SJSA1 (cell line): ENCODE data around the gene PARPBP. TPM values are rescaled to one million over a fixed set of nuclear protein-coding genes. Genes with fewer than 3 reads are reported as not detected.
"Not testable (repeated sequence)": the region's sequence is repeated elsewhere in the genome, so short reads cannot be mapped to it uniquely, and the experiment has no call there.

Experiments
- DNase-seq, 2 experiments: peaks; one replicate each; pipeline ENCODE4 v3.0.0-alpha.2; 2015 to 2020; ENCODE audit warnings: low spot score in 2 of 2, low read depth in 1 of 2
- H3K27ac ChIP-seq: fragments of 250-450 bp; sonication (Bioruptor Pico); 2 replicates; pipeline ENCODE4 v1.5.1; 2020; ENCODE audit warnings: mild to moderate bottlenecking, moderate library complexity
- H3K27me3 ChIP-seq: fragments of 250-450 bp; sonication (Bioruptor Pico); replicated peaks from 2 replicates; pipeline ENCODE4 v1.5.1; 2020; ENCODE audit warnings: mild to moderate bottlenecking, moderate library complexity
- H3K36me3 ChIP-seq: fragments of 250-450 bp; sonication (Bioruptor Pico); 2 replicates; pipeline ENCODE4 v1.5.1; 2020; ENCODE audit warnings: mild to moderate bottlenecking
- H3K4me1 ChIP-seq: fragments of 250-450 bp; sonication (Bioruptor Pico); replicated peaks from 2 replicates; pipeline ENCODE4 v1.6.1; 2021; ENCODE audit warnings: mild to moderate bottlenecking
- H3K4me3 ChIP-seq: fragments of 250-450 bp; sonication (Bioruptor Pico); 2 replicates; pipeline ENCODE4 v1.5.1; 2020; ENCODE audit warnings: mild to moderate bottlenecking
- H3K9me3 ChIP-seq: fragments of 250-450 bp; sonication (Bioruptor Pico); replicated peaks from 2 replicates; pipeline ENCODE4 v1.5.1; 2020; ENCODE audit warnings: mild to moderate bottlenecking
- total RNA-seq: library from RNA; depleted of rRNA; stranded (reverse); fragments of >200 nt; shearing (Covaris generic); gene quantifications from 2 replicates; pipeline ENCODE4 v1.2.3, GENCODE V29; 2014; rRNA removed

Gene PARPBP
- total RNA-seq: 37.3 and 38.5 TPM in 2 replicates

- peak within 1 kb of the TSS; percentile 70 for H3K4me3 ChIP-seq
- peaks cover 48% of the 10 kb centered on the region for H3K36me3 ChIP-seq
- no peaks in the 10 kb centered on the region for H3K27me3 ChIP-seq
- no peaks in the 10 kb centered on the region for H3K9me3 ChIP-seq
- H3K4me1 ChIP-seq: peaks cover 15% of the 10 kb centered on the region
- peak within 1 kb of the TSS; percentile 72 for H3K27ac ChIP-seq
- DNase-seq: peak; percentile 89 to 90
These were observed at the start of gene PARPBP, which contains the start of gene NUP37 for GRCh38 chr12:102119674-102120563. Gene PARPBP, plus strand, starts transcription at chr12:102120183. Its CDS starts 3,706 bp downstream, at chr12:102123889. Gene NUP37, minus strand, starts transcription at chr12:102120114. Its CDS starts 1,596 bp downstream, at chr12:102118518.

GRCh38 chr12:102072092-102072491 is 47.9 kb upstream of the PARPBP start:
- H3K9me3 ChIP-seq, H3K27ac ChIP-seq, DNase-seq, H3K27me3 ChIP-seq, H3K4me1 ChIP-seq, H3K4me3 ChIP-seq: not testable (repeated sequence)
- H3K36me3 ChIP-seq: peaks cover 15% of the 10 kb centered on the region

- Histone ChIP-seq H3K9me3 (no peaks in the 10 kb centered on the region), H3K36me3 (peaks cover 47% of the 10 kb centered on the region), H3K4me1 (no peaks in the 10 kb centered on the region), H3K27me3 (no peaks in the 10 kb centered on the region), H3K4me3 (no peak overlapping the region), H3K27ac (no peak overlapping the region)
- no peak for DNase-seq
These were observed 39.1 kb upstream of the PARPBP start for GRCh38 chr12:102080842-102081241.

- not testable (repeated sequence) for DNase-seq, H3K9me3 ChIP-seq, H3K4me1 ChIP-seq, H3K27ac ChIP-seq, H3K4me3 ChIP-seq, H3K27me3 ChIP-seq
- peaks cover 23% of the 10 kb centered on the region for H3K36me3 ChIP-seq
These were observed 30.7 kb upstream of the PARPBP start for GRCh38 chr12:102089228-102089835.

GRCh38 chr12:102093319-102093718 is 26.7 kb upstream of the PARPBP start:
- DNase-seq: peak in 1 of 2 experiments; percentile 20
- no peak overlapping the region; the same call in 1 of the 2 replicates for H3K27ac ChIP-seq

GRCh38 chr12:102095677-102096263 is 24.2 kb upstream of the PARPBP start:
- DNase-seq: peak in 1 of 2 experiments; percentile 5
- H3K27ac ChIP-seq: no peak overlapping the region
- H3K9me3 ChIP-seq: no peaks in the 10 kb centered on the region
- H3K36me3 ChIP-seq: peaks cover 23% of the 10 kb centered on the region
- H3K4me1 ChIP-seq: peaks cover 3% of the 10 kb centered on the region; the same call in 1 of the 2 replicates
- H3K4me3 ChIP-seq: no peak overlapping the region
- H3K27me3 ChIP-seq: no peaks in the 10 kb centered on the region

More at GRCh38 chr12:102093319-102093718, 26.7 kb upstream of the PARPBP start:
- H3K4me3 ChIP-seq: no peak overlapping the region
- H3K4me1 ChIP-seq: peaks cover 3% of the 10 kb centered on the region; the same call in 1 of the 2 replicates
- H3K27me3 ChIP-seq: no peaks in the 10 kb centered on the region
- H3K9me3 ChIP-seq: no peaks in the 10 kb centered on the region
- H3K36me3 ChIP-seq: peaks cover 11% of the 10 kb centered on the region

- peaks cover 24% of the 10 kb centered on the region for H3K36me3 ChIP-seq
- no peak overlapping the region for H3K27ac ChIP-seq
- H3K9me3 ChIP-seq: no peaks in the 10 kb centered on the region
- DNase-seq: no peak
- no peaks in the 10 kb centered on the region for H3K27me3 ChIP-seq
- no peak overlapping the region for H3K4me3 ChIP-seq
- H3K4me1 ChIP-seq: peaks cover 3% of the 10 kb centered on the region; the same call in 1 of the 2 replicates
These were observed 23.1 kb upstream of the PARPBP start for GRCh38 chr12:102096855-102097254.

- H3K4me1 ChIP-seq: no peaks in the 10 kb centered on the region
- H3K27ac ChIP-seq: no peak overlapping the region
- no peak for DNase-seq
- no peak overlapping the region for H3K4me3 ChIP-seq
- peaks cover 87% of the 10 kb centered on the region for H3K36me3 ChIP-seq
- H3K27me3 ChIP-seq: no peaks in the 10 kb centered on the region
- no peaks in the 10 kb centered on the region for H3K9me3 ChIP-seq
These were observed 13.1 kb upstream of the PARPBP start for GRCh38 chr12:102106905-102107304.

- H3K4me3 ChIP-seq: no peak overlapping the region
- no peaks in the 10 kb centered on the region for H3K4me1 ChIP-seq
- H3K36me3 ChIP-seq: peaks cover 78% of the 10 kb centered on the region
- H3K27ac ChIP-seq: no peak overlapping the region
- no peaks in the 10 kb centered on the region for H3K27me3 ChIP-seq
- H3K9me3 ChIP-seq: no peaks in the 10 kb centered on the region
- DNase-seq: no peak
These were observed 12.0 kb upstream of the PARPBP start for GRCh38 chr12:102107970-102108369.

- Histone ChIP-seq H3K9me3 (no peaks in the 10 kb centered on the region), H3K27ac (no peak overlapping the region), H3K4me3 (no peak overlapping the region), H3K4me1 (no peaks in the 10 kb centered on the region), H3K27me3 (no peaks in the 10 kb centered on the region), H3K36me3 (peaks cover 60% of the 10 kb centered on the region)
- no peak for DNase-seq
These were observed 9.2 kb upstream of the PARPBP start for GRCh38 chr12:102110782-102111181.

GRCh38 chr12:102114212-102114611 is 5.8 kb upstream of the PARPBP start:
- no peak for DNase-seq
- Histone ChIP-seq H3K27ac (no peak overlapping the region), H3K4me1 (peaks cover 5% of the 10 kb centered on the region), H3K27me3 (no peaks in the 10 kb centered on the region), H3K9me3 (no peaks in the 10 kb centered on the region), H3K36me3 (peaks cover 54% of the 10 kb centered on the region), H3K4me3 (no peak overlapping the region)

- H3K4me1 ChIP-seq: peaks cover 10% of the 10 kb centered on the region
These were observed 3.6 kb upstream of the PARPBP start for GRCh38 chr12:102116392-102116791.

GRCh38 chr12:102118874-102119273 is 1.1 kb upstream of the PARPBP start:
- H3K36me3 ChIP-seq: peaks cover 40% of the 10 kb centered on the region
- H3K27ac ChIP-seq: no peak overlapping the region
- peak in 1 of 2 experiments; percentile 2 for DNase-seq

More at GRCh38 chr12:102116392-102116791, 3.6 kb upstream of the PARPBP start:
- H3K27ac ChIP-seq: no peak overlapping the region
- H3K4me3 ChIP-seq: no peak overlapping the region
- H3K36me3 ChIP-seq: peaks cover 45% of the 10 kb centered on the region
- no peaks in the 10 kb centered on the region for H3K27me3 ChIP-seq
- DNase-seq: no peak
- no peaks in the 10 kb centered on the region for H3K9me3 ChIP-seq

GRCh38 chr12:102120564-102120873 is 536 bp downstream of the PARPBP start:
- H3K27ac ChIP-seq: peak overlapping the region; percentile 72
- H3K4me3 ChIP-seq: peak overlapping the region; percentile 70
- H3K36me3 ChIP-seq: peaks cover 47% of the 10 kb centered on the region
- H3K9me3 ChIP-seq: no peaks in the 10 kb centered on the region
- no peak for DNase-seq
- H3K27me3 ChIP-seq: no peaks in the 10 kb centered on the region
- peaks cover 15% of the 10 kb centered on the region for H3K4me1 ChIP-seq

More at GRCh38 chr12:102118874-102119273, 1.1 kb upstream of the PARPBP start:
- Histone ChIP-seq H3K4me1 (peaks cover 15% of the 10 kb centered on the region), H3K9me3 (no peaks in the 10 kb centered on the region), H3K27me3 (no peaks in the 10 kb centered on the region), H3K4me3 (peak overlapping the region; percentile 70)
